ENCODE results near the gene TPRKB.
"Not testable (repeated sequence)": the region's sequence is repeated elsewhere in the genome, so short reads cannot be mapped to it uniquely, and the experiment has no call there.

DNA sequence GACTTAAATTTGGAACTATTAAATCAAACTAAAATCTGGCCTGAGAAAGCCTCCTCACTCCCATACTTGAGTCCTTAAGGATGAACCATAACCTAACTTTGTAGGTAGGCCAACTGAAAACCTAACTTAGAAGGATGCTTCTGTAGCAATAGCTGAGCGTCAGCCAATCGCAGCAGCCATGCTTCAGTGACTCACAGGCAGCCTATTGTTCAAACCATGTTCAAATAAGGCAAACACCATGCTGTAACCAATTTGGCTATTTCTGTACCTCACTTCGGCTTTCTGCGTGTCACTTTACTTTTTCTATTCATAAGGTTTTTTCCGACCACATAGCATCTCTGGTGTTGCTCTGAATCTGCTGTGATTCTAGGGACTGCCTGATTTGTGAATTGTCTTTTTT is 48.7 kb downstream of the TPRKB start:
- TF ChIP-seq, protein P1, sequence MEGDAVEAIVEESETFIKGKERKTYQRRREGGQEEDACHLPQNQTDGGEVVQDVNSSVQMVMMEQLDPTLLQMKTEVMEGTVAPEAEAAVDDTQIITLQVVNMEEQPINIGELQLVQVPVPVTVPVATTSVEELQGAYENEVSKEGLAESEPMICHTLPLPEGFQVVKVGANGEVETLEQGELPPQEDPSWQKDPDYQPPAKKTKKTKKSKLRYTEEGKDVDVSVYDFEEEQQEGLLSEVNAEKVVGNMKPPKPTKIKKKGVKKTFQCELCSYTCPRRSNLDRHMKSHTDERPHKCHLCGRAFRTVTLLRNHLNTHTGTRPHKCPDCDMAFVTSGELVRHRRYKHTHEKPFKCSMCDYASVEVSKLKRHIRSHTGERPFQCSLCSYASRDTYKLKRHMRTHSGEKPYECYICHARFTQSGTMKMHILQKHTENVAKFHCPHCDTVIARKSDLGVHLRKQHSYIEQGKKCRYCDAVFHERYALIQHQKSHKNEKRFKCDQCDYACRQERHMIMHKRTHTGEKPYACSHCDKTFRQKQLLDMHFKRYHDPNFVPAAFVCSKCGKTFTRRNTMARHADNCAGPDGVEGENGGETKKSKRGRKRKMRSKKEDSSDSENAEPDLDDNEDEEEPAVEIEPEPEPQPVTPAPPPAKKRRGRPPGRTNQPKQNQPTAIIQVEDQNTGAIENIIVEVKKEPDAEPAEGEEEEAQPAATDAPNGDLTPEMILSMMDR (IDR thresholded peaks at IDR 0.05), result not testable (repeated sequence)
- not testable (repeated sequence) for TF ChIP-seq POLR2A, POLR2AphosphoS5, EP300 (IDR thresholded peaks at IDR 0.05)

Measured in stomach (tissue), 4 donors.